Panc1 (cell line): ENCODE results near the gene OTUD6A. TPM values are rescaled to one million over a fixed set of nuclear protein-coding genes. Genes with fewer than 3 reads are reported as not detected.
A peak's percentile ranks its signal among the peaks of the same experiment; 100 is the strongest.
"Not testable (repeated sequence)": the region's sequence is repeated elsewhere in the genome, so short reads cannot be mapped to it uniquely, and the experiment has no call there.

ENCODE experiments used
- ATAC-seq: fragments of 200-7000 bp; cut with Tn5 transposase; 2 replicates; pipeline ENCODE4 v1.9.1; 2020; ENCODE audit warnings: mild to moderate bottlenecking, moderate library complexity
- BruUV-seq: library from RNA; stranded (reverse); fragments of 400-500 nt; replicated peaks from 2 replicates; lab custom pipeline; 2021; lab: Mats Ljungman, UMichigan
- CTCF ChIA-PET: fragments of 300-600 bp; sonication (Branson Sonifier 250); formaldehyde crosslinking; loops from one replicate; lab custom pipeline; 2022; ENCODE audit warnings: antibody characterized with exemption; lab: Charles Lee
- POLR2A ChIA-PET: fragments of 300-600 bp; sonication (Branson Sonifier 250); formaldehyde crosslinking; loops from one replicate; lab custom pipeline; 2022; ENCODE audit warnings: antibody characterized with exemption; lab: Charles Lee
- DNase-seq: peaks from one replicate; pipeline ENCODE4 v3.0.0-alpha.2; 2010; ENCODE audit warnings: low read depth, low spot score
- H3K27ac ChIP-seq: 2 replicates; pipeline ENCODE4 v1.5.1; 2011; ENCODE audit warnings: mild to moderate bottlenecking, low read length, inconsistent platforms
- H3K27me3 ChIP-seq: fragments of 200-500 bp; sonication (Bioruptor generic); 2 replicates; pipeline ENCODE4 v1.6.0; 2014; ENCODE audit warnings: low read length, inconsistent platforms; ENCODE audit not compliant: control insufficient read depth, insufficient read depth
- H3K36me3 ChIP-seq: fragments of 200-500 bp; sonication (Bioruptor generic); 2 replicates; pipeline ENCODE4 v1.5.1; 2014; ENCODE audit warnings: inconsistent platforms, mild to moderate bottlenecking, low read length, moderate library complexity; ENCODE audit not compliant: control insufficient read depth, insufficient read depth
- H3K4me1 ChIP-seq: 2 replicates; pipeline ENCODE4 v1.5.1; 2011; ENCODE audit warnings: inconsistent platforms, mild to moderate bottlenecking, low read length, moderate library complexity; ENCODE audit not compliant: control insufficient read depth, insufficient read depth
- H3K4me3 ChIP-seq, 2 experiments: 2 replicates each; pipeline ENCODE4 v1.5.1; 2011 to 2012; ENCODE audit warnings: low read depth in 2 of 2, low read length in 2 of 2, mild to moderate bottlenecking in 2 of 2, inconsistent platforms in 1 of 2, moderate library complexity in 1 of 2
- H3K9me3 ChIP-seq: fragments of 200-500 bp; sonication (Bioruptor generic); 2 replicates; pipeline ENCODE4 v1.5.1; 2014; ENCODE audit warnings: low read depth, mild to moderate bottlenecking, inconsistent platforms, low read length, moderate library complexity; ENCODE audit not compliant: control insufficient read depth, insufficient read depth
- POLR2AphosphoS5 ChIP-seq: IDR thresholded peaks from 2 replicates; pipeline ENCODE4 v1.6.1; 2012; ENCODE audit warnings: mild to moderate bottlenecking, low read depth, low read length, moderate library complexity
- SIN3A ChIP-seq: IDR thresholded peaks from 2 replicates; pipeline ENCODE4 v1.6.1; 2012; ENCODE audit warnings: low read depth, mild to moderate bottlenecking, low read length, moderate library complexity, borderline replicate concordance; ENCODE audit not compliant: insufficient read depth
- TCF7L2 ChIP-seq: IDR thresholded peaks from 2 replicates; pipeline ENCODE4 v1.6.1; 2011; ENCODE audit warnings: mild to moderate bottlenecking, low read depth, low read length, inconsistent platforms
- in situ Hi-C: cut with HindIII; loops from 2 replicates; pipeline ENCODE4 v1.10.0; 2016; ENCODE audit warnings: low sequenced_read_pairs, low pct_unique_long_range_greater_than_20kb
- intact Hi-C: fragments of 100-400 bp; cut with micrococcal nuclease; formaldehyde crosslinking; loops from one replicate; pipeline ENCODE4 v1.10.0; 2022; ENCODE audit not compliant: unreplicated experiment
- total RNA-seq: library from RNA; stranded (reverse); gene quantifications from one replicate; pipeline ENCODE4 v1.2.1, GENCODE V29; 2021; ENCODE audit not compliant: unreplicated experiment
- TF ChIP-seq, protein P1 (sequence below), 2 experiments: IDR thresholded peaks; 2 replicates each; pipeline ENCODE4 v1.6.1; 2011 to 2012; ENCODE audit warnings: low read depth in 2 of 2, control low read depth in 1 of 2, low read length in 1 of 2, mild to moderate bottlenecking in 1 of 2, moderate library complexity in 1 of 2; ENCODE audit not compliant: insufficient read depth in 1 of 2
- TF ChIP-seq, protein P2 (sequence below): fragments of 450-650 bp; IDR thresholded peaks from 2 replicates; pipeline ENCODE4 v1.5.1; 2017; ENCODE audit warnings: mild to moderate bottlenecking

OTUD6A gene
- total RNA-seq, 1 experiment from 2014 or later, result not detected

DNA sequence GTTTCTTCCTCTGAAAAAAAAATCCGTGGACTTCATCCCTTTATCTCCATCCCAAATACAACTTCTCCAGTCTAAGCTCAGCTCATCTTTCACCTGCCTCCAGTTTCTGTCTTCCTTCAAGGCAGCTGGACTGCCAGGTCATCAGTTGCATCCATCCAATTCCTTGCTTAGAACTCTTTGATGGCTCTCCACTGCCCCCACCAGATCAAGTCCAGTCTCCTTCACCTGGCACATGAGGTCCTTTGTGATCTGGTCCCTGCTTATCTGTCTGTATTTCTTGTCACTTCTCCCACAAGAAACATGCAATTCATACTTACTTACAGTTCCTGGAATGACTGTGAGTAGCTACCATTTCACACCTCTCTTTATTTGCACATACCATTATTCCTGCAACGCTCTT, 33.8 kb downstream of the OTUD6A start:
- in situ Hi-C loops (no loop called here), intact Hi-C loops (loop anchor here (2.0 to 10.0 kb wide), 4 partner anchors 63 to 1271 kb away; partner anchors contain the start of gene EFNB1)
- ATAC-seq, result no peak
- no TSS peak for BruUV-seq
- CTCF ChIA-PET, result interaction anchor here (0.6 kb wide), 1 partner anchor 37 kb away, joined by 3 read pairs; the partner anchor contains the start of gene IGBP1
- Histone ChIP-seq H3K36me3 (no peaks in the 10 kb centered on the region), H3K27ac (no peak overlapping the region), H3K4me3 (no peak overlapping the region), H3K9me3 (no peaks in the 10 kb centered on the region), H3K27me3 (0 out of 2 replicates have a peak, but pooled peaks cover 2% of the 10 kb centered on the region), H3K4me1 (no peaks in the 10 kb centered on the region)
- DNase-seq, result no peak
- POLR2A ChIA-PET, result no interaction called here
- TF ChIP-seq TCF7L2, result no peak
- TF ChIP-seq, protein P1, sequence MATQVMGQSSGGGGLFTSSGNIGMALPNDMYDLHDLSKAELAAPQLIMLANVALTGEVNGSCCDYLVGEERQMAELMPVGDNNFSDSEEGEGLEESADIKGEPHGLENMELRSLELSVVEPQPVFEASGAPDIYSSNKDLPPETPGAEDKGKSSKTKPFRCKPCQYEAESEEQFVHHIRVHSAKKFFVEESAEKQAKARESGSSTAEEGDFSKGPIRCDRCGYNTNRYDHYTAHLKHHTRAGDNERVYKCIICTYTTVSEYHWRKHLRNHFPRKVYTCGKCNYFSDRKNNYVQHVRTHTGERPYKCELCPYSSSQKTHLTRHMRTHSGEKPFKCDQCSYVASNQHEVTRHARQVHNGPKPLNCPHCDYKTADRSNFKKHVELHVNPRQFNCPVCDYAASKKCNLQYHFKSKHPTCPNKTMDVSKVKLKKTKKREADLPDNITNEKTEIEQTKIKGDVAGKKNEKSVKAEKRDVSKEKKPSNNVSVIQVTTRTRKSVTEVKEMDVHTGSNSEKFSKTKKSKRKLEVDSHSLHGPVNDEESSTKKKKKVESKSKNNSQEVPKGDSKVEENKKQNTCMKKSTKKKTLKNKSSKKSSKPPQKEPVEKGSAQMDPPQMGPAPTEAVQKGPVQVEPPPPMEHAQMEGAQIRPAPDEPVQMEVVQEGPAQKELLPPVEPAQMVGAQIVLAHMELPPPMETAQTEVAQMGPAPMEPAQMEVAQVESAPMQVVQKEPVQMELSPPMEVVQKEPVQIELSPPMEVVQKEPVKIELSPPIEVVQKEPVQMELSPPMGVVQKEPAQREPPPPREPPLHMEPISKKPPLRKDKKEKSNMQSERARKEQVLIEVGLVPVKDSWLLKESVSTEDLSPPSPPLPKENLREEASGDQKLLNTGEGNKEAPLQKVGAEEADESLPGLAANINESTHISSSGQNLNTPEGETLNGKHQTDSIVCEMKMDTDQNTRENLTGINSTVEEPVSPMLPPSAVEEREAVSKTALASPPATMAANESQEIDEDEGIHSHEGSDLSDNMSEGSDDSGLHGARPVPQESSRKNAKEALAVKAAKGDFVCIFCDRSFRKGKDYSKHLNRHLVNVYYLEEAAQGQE (IDR thresholded peaks at IDR 0.05; ENCODE audit: insufficient read depth in 1 of 2, low read depth in 2 of 2, low read length in 1 of 2), result no peak
- TF ChIP-seq, protein P2, sequence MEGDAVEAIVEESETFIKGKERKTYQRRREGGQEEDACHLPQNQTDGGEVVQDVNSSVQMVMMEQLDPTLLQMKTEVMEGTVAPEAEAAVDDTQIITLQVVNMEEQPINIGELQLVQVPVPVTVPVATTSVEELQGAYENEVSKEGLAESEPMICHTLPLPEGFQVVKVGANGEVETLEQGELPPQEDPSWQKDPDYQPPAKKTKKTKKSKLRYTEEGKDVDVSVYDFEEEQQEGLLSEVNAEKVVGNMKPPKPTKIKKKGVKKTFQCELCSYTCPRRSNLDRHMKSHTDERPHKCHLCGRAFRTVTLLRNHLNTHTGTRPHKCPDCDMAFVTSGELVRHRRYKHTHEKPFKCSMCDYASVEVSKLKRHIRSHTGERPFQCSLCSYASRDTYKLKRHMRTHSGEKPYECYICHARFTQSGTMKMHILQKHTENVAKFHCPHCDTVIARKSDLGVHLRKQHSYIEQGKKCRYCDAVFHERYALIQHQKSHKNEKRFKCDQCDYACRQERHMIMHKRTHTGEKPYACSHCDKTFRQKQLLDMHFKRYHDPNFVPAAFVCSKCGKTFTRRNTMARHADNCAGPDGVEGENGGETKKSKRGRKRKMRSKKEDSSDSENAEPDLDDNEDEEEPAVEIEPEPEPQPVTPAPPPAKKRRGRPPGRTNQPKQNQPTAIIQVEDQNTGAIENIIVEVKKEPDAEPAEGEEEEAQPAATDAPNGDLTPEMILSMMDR, result peak; percentile 36
- TF ChIP-seq SIN3A, result no peak
- TF ChIP-seq POLR2AphosphoS5, result no peak

DNA sequence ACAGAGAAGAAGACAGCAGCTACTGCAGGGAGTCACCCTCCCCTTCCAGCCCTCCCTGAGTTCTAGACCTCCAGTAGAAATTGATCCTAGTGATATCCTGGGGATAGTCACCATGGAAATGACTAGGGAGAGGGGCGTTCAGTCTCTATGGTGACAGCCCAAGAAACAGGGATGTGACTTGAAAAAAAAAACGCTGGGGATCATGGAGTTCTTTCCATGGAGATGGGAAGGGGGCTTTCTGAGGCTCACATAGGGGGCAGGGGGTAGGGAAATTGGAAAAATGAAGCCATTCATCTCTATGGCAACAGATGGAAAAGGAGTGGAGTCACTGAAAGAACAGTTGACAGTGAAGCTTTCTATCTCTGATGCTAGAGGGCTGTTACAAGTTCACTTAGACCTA, 43.0 kb downstream of the OTUD6A start:
- no peak overlapping the region for H3K27ac ChIP-seq
- CTCF ChIA-PET, result no interaction called here
- ATAC-seq, result no peak
- POLR2A ChIA-PET, result no interaction called here
- H3K4me1 ChIP-seq, result no peaks in the 10 kb centered on the region
- in situ Hi-C loops, result no loop called here
- H3K36me3 ChIP-seq, result no peaks in the 10 kb centered on the region
- no TSS peak for BruUV-seq
- H3K4me3 ChIP-seq, result no peak overlapping the region
- H3K9me3 ChIP-seq, result no peaks in the 10 kb centered on the region
- TF ChIP-seq SIN3A (no peak), TCF7L2 (no peak), POLR2AphosphoS5 (no peak)
- TF ChIP-seq, protein P1 (IDR thresholded peaks at IDR 0.05; ENCODE audit: insufficient read depth in 1 of 2, low read depth in 2 of 2, low read length in 1 of 2), result no peak
- TF ChIP-seq, protein P2, result no peak
- DNase-seq, result no peak
- intact Hi-C loops, result no loop called here
- H3K27me3 ChIP-seq, result no peaks in the 10 kb centered on the region

DNA sequence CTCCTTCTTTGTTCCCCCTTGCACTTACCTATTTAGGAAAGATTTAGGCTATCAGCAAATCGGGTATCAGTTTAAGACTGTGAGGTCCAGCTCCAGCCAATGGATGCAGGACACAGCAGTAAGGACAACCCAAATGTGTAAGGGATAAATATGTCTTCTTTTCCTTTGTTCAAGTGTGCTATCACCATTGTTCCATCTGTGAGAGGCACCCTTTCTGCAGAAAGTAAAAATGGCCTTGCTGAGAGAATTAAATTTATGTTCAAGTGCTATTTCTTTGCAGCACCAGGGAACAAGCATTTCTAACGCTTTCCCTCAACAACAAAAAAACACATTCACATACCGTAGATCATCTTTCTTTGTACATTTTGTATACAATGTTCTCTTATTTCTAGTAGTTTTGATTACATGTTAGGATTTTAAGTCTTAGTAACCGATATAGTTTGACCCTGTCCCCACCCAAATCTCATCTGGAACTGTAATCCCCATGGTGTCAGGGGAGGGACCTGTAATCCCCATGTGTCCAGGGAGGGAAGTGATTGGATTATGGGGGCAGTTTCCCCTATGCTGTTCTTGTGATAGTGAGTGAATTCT, 49.3 kb downstream of the OTUD6A start:
- H3K9me3 ChIP-seq, CTCF ChIA-PET, DNase-seq, H3K4me1 ChIP-seq, in situ Hi-C loops, H3K27me3 ChIP-seq, BruUV-seq, POLR2A ChIA-PET, H3K36me3 ChIP-seq, ATAC-seq, H3K27ac ChIP-seq, H3K4me3 ChIP-seq, intact Hi-C loops: not testable (repeated sequence)
